ENCODE data around the gene OPN5.

The OPN5 gene

GRCh38 chr6:47822856-47823554, 41.2 kb downstream of the OPN5 start:
- no peak for TF ChIP-seq CTCF (IDR thresholded peaks at IDR 0.05; ENCODE audit: low read depth, low read length, missing control alignments)
- H3K4me3 ChIP-seq (replicated peaks; ENCODE audit: low read depth, low read length) = no peak overlapping the region
- DNase-seq (ENCODE audit: extremely low read depth, low read depth) = no peak

DNA sequence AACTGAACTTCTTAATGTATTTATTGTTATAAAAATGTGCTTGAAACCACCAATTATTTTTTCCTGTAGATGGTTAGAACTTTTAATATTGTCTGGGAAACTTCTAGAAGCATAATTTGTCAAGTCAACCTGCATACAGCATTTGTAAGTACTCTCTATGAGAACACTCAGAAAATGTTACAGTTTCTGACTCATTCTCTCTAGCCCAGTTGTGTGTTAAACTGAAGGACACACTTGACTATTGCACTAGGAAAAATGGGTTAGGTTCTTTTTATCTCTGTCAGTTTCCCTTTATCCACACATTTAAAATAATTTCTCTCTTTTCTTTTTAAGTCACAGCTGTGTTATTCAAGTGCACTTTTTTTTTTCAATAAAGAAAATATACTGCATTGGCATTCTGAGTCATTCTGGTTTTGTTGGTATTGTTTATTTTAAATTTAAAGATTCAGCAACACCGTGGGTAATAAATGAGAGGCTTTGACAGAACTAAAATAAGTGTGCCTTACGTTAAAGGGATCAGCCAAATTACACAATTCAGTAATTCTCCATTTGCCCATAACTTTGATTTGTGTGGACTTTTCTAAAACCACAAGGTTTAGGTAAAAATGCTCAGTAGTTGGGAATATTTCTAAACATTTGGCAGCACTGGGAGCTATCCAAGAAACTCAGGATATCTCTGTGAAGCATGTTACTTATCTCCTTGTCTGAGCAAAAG, 50.7 kb downstream of the OPN5 start:
- no peak overlapping the region for H3K4me3 ChIP-seq (replicated peaks; ENCODE audit: low read depth, low read length)
- no peak for DNase-seq (ENCODE audit: extremely low read depth, low read depth)
- no peak for TF ChIP-seq CTCF (IDR thresholded peaks at IDR 0.05; ENCODE audit: low read depth, low read length, missing control alignments)

- H3K4me3 ChIP-seq (replicated peaks; ENCODE audit: low read depth, low read length) = no peak overlapping the region
- no peak for TF ChIP-seq CTCF (IDR thresholded peaks at IDR 0.05; ENCODE audit: low read depth, low read length, missing control alignments)
- no peak for DNase-seq (ENCODE audit: extremely low read depth, low read depth)
These were observed 52.4 kb downstream of the OPN5 start for GRCh38 chr6:47834196-47834595.

DNA sequence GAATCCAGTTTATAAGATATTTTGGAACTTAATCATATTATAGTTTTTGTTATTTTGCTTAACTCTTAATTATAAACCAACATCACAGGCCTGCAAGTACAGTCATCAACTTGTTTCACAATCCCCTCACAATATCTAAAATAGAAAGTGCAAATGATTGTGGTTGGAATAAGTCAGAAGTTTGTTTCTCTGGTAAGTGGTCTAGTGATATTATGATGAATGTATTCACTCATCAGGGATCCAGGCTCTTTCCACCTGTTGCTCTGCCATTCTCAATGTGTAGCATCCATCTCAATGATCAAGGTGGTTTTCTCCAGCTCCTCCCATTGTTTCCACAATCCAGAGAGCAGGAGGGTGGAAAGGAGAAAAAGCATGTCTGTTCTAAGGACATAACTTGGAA, 54.2 kb downstream of the OPN5 start:
- no peak overlapping the region for H3K4me3 ChIP-seq (replicated peaks; ENCODE audit: low read depth, low read length)
- no peak for TF ChIP-seq CTCF (IDR thresholded peaks at IDR 0.05; ENCODE audit: low read depth, low read length, missing control alignments)
- DNase-seq (ENCODE audit: extremely low read depth, low read depth) = no peak

DNA sequence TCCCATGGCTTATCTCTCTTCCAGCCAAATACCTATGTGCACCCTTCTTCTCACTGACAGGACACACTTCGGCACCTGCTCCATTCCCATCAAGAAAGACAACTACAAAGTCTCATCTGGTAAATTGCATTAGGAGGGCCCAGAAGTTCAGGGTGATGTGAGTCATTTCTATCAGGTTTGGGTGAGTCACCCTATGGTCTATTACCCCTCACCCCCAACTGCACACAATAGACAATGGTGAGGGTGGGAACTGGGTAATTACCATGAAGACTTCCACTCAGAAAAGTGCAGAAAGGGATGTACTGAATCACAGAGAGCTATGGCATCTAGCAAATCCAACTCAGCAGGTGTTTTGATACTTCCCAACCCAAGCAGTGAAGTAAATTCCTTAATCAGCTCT, 54.8 kb downstream of the OPN5 start:
- no peak overlapping the region for H3K4me3 ChIP-seq (replicated peaks; ENCODE audit: low read depth, low read length)
- TF ChIP-seq CTCF (IDR thresholded peaks at IDR 0.05; ENCODE audit: low read depth, low read length, missing control alignments) = no peak
- no peak for DNase-seq (ENCODE audit: extremely low read depth, low read depth)

DNA sequence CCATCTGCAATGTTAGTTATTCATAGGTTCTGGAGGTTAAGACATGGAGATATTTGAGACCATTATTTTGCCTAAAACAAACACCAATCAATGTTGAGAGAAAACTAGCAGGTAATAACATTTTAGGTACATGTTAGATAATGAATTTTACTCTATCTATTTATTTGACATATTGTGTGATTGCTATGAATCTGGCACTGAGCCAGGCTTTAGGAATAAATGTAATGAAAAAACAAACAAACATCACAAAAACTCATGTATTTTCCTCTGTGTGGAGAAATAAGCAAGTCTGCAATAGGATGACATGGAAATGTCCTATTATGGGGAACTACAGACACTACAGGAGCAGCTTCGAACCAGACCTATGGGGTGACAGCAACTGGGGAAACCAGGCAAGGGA, 57.8 kb downstream of the OPN5 start:
- no peak for DNase-seq (ENCODE audit: extremely low read depth, low read depth)
- TF ChIP-seq CTCF (IDR thresholded peaks at IDR 0.05; ENCODE audit: low read depth, low read length, missing control alignments) = no peak
- H3K4me3 ChIP-seq (replicated peaks; ENCODE audit: low read depth, low read length) = no peak overlapping the region

Measured in HFF-Myc (cell line).